SU-DHL-6 (cell line): Measurements from ENCODE around the gene BHMT2.

Source experiments
- H2AFZ ChIP-seq: fragments of 200-600 bp; sonication (generic); 2 replicates; pipeline ENCODE4 v1.6.1; 2014; ENCODE audit warnings: low read depth, mild to moderate bottlenecking, moderate library complexity, mixed read lengths, antibody characterized with exemption, low read length; ENCODE audit not compliant: severe bottlenecking
- H3F3A ChIP-seq: fragments of 200-600 bp; shearing (Covaris generic); 2 replicates; pipeline ENCODE4 v1.6.0; 2016; ENCODE audit warnings: antibody characterized with exemption, mild to moderate bottlenecking; ENCODE audit not compliant: insufficient read depth
- H3K27ac ChIP-seq: fragments of 200-600 bp; sonication (generic); 2 replicates; pipeline ENCODE4 v1.5.1; 2016; ENCODE audit warnings: low read depth, mild to moderate bottlenecking, low read length, moderate library complexity, mixed read lengths
- H3K27me3 ChIP-seq: fragments of 200-600 bp; sonication (generic), shearing (Covaris generic); 2 replicates; pipeline ENCODE4 v1.6.0; 2014; ENCODE audit warnings: mild to moderate bottlenecking, low read length
- H3K36me3 ChIP-seq: fragments of 200-600 bp; sonication (generic); 2 replicates; pipeline ENCODE4 v1.6.1; 2014; ENCODE audit warnings: mild to moderate bottlenecking, low read length, mixed read lengths
- H3K4me2 ChIP-seq: fragments of 300-600, 200-600 bp; shearing (Covaris generic), sonication (generic); 2 replicates; pipeline ENCODE4 v1.6.0; 2014; ENCODE audit warnings: low read length, low read depth, mild to moderate bottlenecking; ENCODE audit not compliant: poor library complexity, severe bottlenecking
- H3K4me3 ChIP-seq: fragments of 200-600 bp; sonication (generic); 2 replicates; pipeline ENCODE4 v1.5.1; 2014; ENCODE audit warnings: antibody characterized with exemption, low read length, mild to moderate bottlenecking, mixed read lengths; ENCODE audit not compliant: insufficient read depth, poor library complexity, severe bottlenecking
- H3K79me2 ChIP-seq: fragments of 200-600 bp; sonication (generic); 2 replicates; pipeline ENCODE4 v1.6.1; 2014; ENCODE audit warnings: mild to moderate bottlenecking, low read length, moderate library complexity; ENCODE audit not compliant: insufficient read depth
- H3K9ac ChIP-seq: fragments of 200-600 bp; sonication (generic); 2 replicates; pipeline ENCODE4 v1.7.0; 2014; ENCODE audit warnings: mild to moderate bottlenecking, low read length
- H3K9me2 ChIP-seq: fragments of 200-600 bp; sonication (generic); replicated peaks from 2 replicates; pipeline ENCODE4 v1.6.1; 2014; ENCODE audit warnings: low read length; ENCODE audit not compliant: insufficient read depth
- H3K9me3 ChIP-seq: fragments of 200-600 bp; sonication (generic); 2 replicates; pipeline ENCODE4 v1.6.1; 2014; ENCODE audit warnings: low read length, mixed read lengths; ENCODE audit not compliant: insufficient read depth
- H4K20me1 ChIP-seq: fragments of 200-600 bp; sonication (generic); 2 replicates; pipeline ENCODE4 v1.6.1; 2014; ENCODE audit warnings: low read depth, mild to moderate bottlenecking, antibody characterized with exemption, low read length, moderate library complexity, mixed read lengths
- CTCF ChIP-seq: fragments of 200-600 bp; sonication (generic); IDR thresholded peaks from one replicate; pipeline ENCODE4 v1.5.1; 2017; ENCODE audit warnings: antibody characterized with exemption, mild to moderate bottlenecking, low read length, moderate library complexity; ENCODE audit not compliant: insufficient read depth, poor library complexity, severe bottlenecking
- EZH2phosphoT487 ChIP-seq: fragments of 200-600 bp; sonication (generic), shearing (Covaris generic); conservative IDR thresholded peaks from 2 replicates; pipeline ENCODE4 v1.6.1; 2018; ENCODE audit warnings: mild to moderate bottlenecking, antibody characterized with exemption, low read length, moderate library complexity, mixed read lengths

BHMT2 gene

GRCh38 chr5:79091064-79091463 is 21.5 kb downstream of the BHMT2 start:
- Histone ChIP-seq H3K27ac (no peak overlapping the region), H4K20me1 (no peaks in the 10 kb centered on the region), H3K9me3 (no peaks in the 10 kb centered on the region), H3K4me2 (no peak overlapping the region), H3F3A (no peaks in the 10 kb centered on the region), H3K36me3 (no peaks in the 10 kb centered on the region), H2AFZ (no peak overlapping the region), H3K9me2 (no peaks in the 10 kb centered on the region), H3K9ac (no peak overlapping the region), H3K27me3 (no peaks in the 10 kb centered on the region), H3K4me3 (no peak overlapping the region), H3K79me2 (no peaks in the 10 kb centered on the region)
- TF ChIP-seq EZH2phosphoT487 (no peak), CTCF (no peak)

GRCh38 chr5:79093762-79094161 is 24.2 kb downstream of the BHMT2 start:
- H3K4me3 ChIP-seq: no peak overlapping the region
- H3K9ac ChIP-seq: no peak overlapping the region
- TF ChIP-seq EZH2phosphoT487 (no peak), CTCF (no peak)
- H3K9me3 ChIP-seq: no peaks in the 10 kb centered on the region
- no peaks in the 10 kb centered on the region for H3K27me3 ChIP-seq
- no peak overlapping the region for H3K4me2 ChIP-seq
- no peaks in the 10 kb centered on the region for H3K9me2 ChIP-seq
- H3K36me3 ChIP-seq: no peaks in the 10 kb centered on the region
- H3K79me2 ChIP-seq: no peaks in the 10 kb centered on the region
- no peaks in the 10 kb centered on the region for H3F3A ChIP-seq
- no peak overlapping the region for H3K27ac ChIP-seq
- no peak overlapping the region for H2AFZ ChIP-seq
- H4K20me1 ChIP-seq: no peaks in the 10 kb centered on the region

DNA sequence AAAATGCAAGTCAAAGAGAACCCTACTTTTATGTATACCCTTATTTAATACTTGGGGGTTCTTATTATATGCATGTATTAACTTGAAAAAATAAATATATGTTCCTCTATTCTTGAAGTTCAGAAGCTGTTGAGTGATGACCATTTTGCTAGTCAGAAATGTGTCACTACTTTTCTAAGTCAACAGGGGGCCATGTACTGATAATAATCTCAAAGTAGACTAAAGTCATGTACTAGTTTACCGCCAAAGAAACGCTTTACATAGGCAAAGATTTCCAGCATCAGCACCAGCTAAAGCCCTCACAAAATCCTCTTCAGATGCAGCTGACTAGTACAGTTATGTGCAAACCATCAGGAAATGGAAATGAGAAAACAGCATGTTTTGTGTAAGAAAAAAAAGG is 36.3 kb downstream of the BHMT2 start:
- no peak overlapping the region for H3K4me2 ChIP-seq
- H3K27me3 ChIP-seq: no peaks in the 10 kb centered on the region
- H3K27ac ChIP-seq: no peak overlapping the region
- no peaks in the 10 kb centered on the region for H3K9me2 ChIP-seq
- H3F3A ChIP-seq: no peaks in the 10 kb centered on the region
- no peak for TF ChIP-seq EZH2phosphoT487
- no peak for TF ChIP-seq CTCF
- H3K36me3 ChIP-seq: no peaks in the 10 kb centered on the region
- H2AFZ ChIP-seq: no peak overlapping the region
- no peak overlapping the region for H3K4me3 ChIP-seq
- H3K9ac ChIP-seq: no peak overlapping the region
- H4K20me1 ChIP-seq: no peaks in the 10 kb centered on the region
- no peaks in the 10 kb centered on the region for H3K9me3 ChIP-seq
- H3K79me2 ChIP-seq: no peaks in the 10 kb centered on the region
